Naive B cell (primary cell): ENCODE data around the gene GJC1. TPM values are rescaled to one million over a fixed set of nuclear protein-coding genes. Genes with fewer than 3 reads are reported as not detected.
A peak's percentile ranks its signal among the peaks of the same experiment; 100 is the strongest.

ENCODE experiments used
- ATAC-seq, 2 donors: fragments of 150-1000 bp; cut with Tn5 transposase; 2 replicates each; pipeline ENCODE4 v1.10.0; 2021; ENCODE audit warnings: low read depth in 2 of 2, mild to moderate bottlenecking in 2 of 2, moderate library complexity in 2 of 2
- DNase-seq: peaks from one replicate; pipeline ENCODE4 v3.0.0; 2022
- H3K27ac Mint-ChIP-seq, 6 donors: one replicate each; pipeline ENCODE4 v1.8.0; 2020 to 2022; ENCODE audit warnings: mild to moderate bottlenecking in 6 of 6, mixed read lengths in 6 of 6, moderate library complexity in 5 of 6, inconsistent platforms in 2 of 6
- H3K27me3 Mint-ChIP-seq, 3 donors: one replicate each; pipeline ENCODE4 v1.8.0; 2021 to 2022; ENCODE audit warnings: mixed read lengths in 3 of 3, mild to moderate bottlenecking in 1 of 3
- H3K36me3 Mint-ChIP-seq, 2 donors: one replicate each; pipeline ENCODE4 v1.8.0; 2020 to 2022; ENCODE audit warnings: mixed read lengths in 2 of 2, inconsistent platforms in 1 of 2, mild to moderate bottlenecking in 1 of 2
- H3K4me1 Mint-ChIP-seq, 3 donors: one replicate each; pipeline ENCODE4 v1.8.0; 2020 to 2022; ENCODE audit warnings: mixed read lengths in 3 of 3, inconsistent platforms in 1 of 3, mild to moderate bottlenecking in 1 of 3, moderate library complexity in 1 of 3
- H3K4me3 Mint-ChIP-seq, 8 donors: one replicate each; pipeline ENCODE4 v1.8.0; 2020 to 2022; ENCODE audit warnings: mild to moderate bottlenecking in 8 of 8, mixed read lengths in 8 of 8, moderate library complexity in 8 of 8, inconsistent platforms in 2 of 8
- H3K9me3 Mint-ChIP-seq, 7 donors: one replicate each; pipeline ENCODE4 v1.8.0; 2020 to 2022; ENCODE audit warnings: mixed read lengths in 7 of 7, mild to moderate bottlenecking in 5 of 7, inconsistent platforms in 2 of 7, moderate library complexity in 1 of 7
- polyA plus RNA-seq, 6 donors: library from polyadenylated mRNA; unstranded; fragments of 300-500 nt; fragmentation: Illumina TruSeq; gene quantifications; one replicate each; pipeline ENCODE4 v1.2.3, GENCODE V29; 2021; ENCODE audit warnings: low read depth in 6 of 6

Gene GJC1
- polyA plus RNA-seq, 6 donors from 2014 or later, result not detected

GRCh38 chr17:44775838-44776621, 54.1 kb downstream of the GJC1 start:
- H3K27ac Mint-ChIP-seq, result peak overlapping the region in 3 of 6 donors; percentile 66 to 89 (median 84)
- no peaks in the 10 kb centered on the region for H3K36me3 Mint-ChIP-seq
- peaks cover 17 to 36% (median 22%) of the 10 kb centered on the region in 3 donors for H3K4me1 Mint-ChIP-seq
- DNase-seq, result no peak
- peak in 1 of 2 donors; percentile 1 for ATAC-seq
- H3K27me3 Mint-ChIP-seq, result peaks cover 0 to 49% (median 19%) of the 10 kb centered on the region in 3 donors
- H3K4me3 Mint-ChIP-seq, result peak overlapping the region; percentile 82 to 96 (median 92)
- no peaks in the 10 kb centered on the region for H3K9me3 Mint-ChIP-seq

- Mint-ChIP-seq H3K4me1 (peaks cover 22 to 36% (median 22%) of the 10 kb centered on the region in 3 donors), H3K36me3 (no peaks in the 10 kb centered on the region), H3K27me3 (peaks cover 0 to 45% (median 19%) of the 10 kb centered on the region in 3 donors), H3K27ac (peak overlapping the region in 3 of 6 donors; percentile 62 to 87 (median 66)), H3K4me3 (peak overlapping the region; percentile 82 to 96 (median 92)), H3K9me3 (no peaks in the 10 kb centered on the region)
- DNase-seq (peak; percentile 92), ATAC-seq (peak; percentile 86 to 87)
These were observed 54.8 kb downstream of the GJC1 start for GRCh38 chr17:44775136-44775837.

- peaks cover 20 to 32% (median 22%) of the 10 kb centered on the region in 3 donors for H3K4me1 Mint-ChIP-seq
- H3K27me3 Mint-ChIP-seq, result peaks cover 0 to 42% (median 14%) of the 10 kb centered on the region in 3 donors
- DNase-seq (peak; percentile 81), ATAC-seq (peak; percentile 44 to 53)
- peak overlapping the region in 3 of 6 donors; percentile 62 to 87 (median 66) for H3K27ac Mint-ChIP-seq
- H3K9me3 Mint-ChIP-seq, result no peaks in the 10 kb centered on the region
- H3K4me3 Mint-ChIP-seq, result peak overlapping the region; percentile 82 to 96 (median 92)
- H3K36me3 Mint-ChIP-seq, result no peaks in the 10 kb centered on the region
These were observed 55.6 kb downstream of the GJC1 start for GRCh38 chr17:44774271-44775135.

DNA sequence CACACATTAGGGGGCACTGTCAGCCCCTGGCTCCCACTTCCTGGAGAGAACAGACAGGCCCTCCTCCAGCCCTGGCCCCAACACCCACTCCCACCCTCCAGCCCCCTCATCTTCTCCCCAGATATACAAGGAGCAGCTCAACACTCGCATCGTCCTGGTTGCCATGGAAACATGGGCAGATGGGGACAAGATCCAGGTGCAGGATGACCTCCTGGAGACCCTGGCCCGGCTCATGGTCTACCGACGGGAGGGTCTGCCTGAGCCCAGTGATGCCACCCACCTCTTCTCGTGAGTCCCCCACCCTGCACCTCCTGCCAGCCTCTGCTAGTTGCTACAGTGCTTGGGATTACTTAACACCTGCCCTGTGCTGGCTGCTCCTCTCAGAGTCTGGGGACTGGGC, 56.9 kb downstream of the GJC1 start:
- H3K36me3 Mint-ChIP-seq, result no peaks in the 10 kb centered on the region
- no peak overlapping the region for H3K4me3 Mint-ChIP-seq
- DNase-seq, result no peak
- H3K27ac Mint-ChIP-seq, result no peak overlapping the region
- H3K4me1 Mint-ChIP-seq, result peaks cover 15 to 24% (median 16%) of the 10 kb centered on the region in 3 donors
- ATAC-seq, result no peak
- H3K27me3 Mint-ChIP-seq, result peaks cover 3 to 38% (median 9%) of the 10 kb centered on the region in 3 donors
- H3K9me3 Mint-ChIP-seq, result no peaks in the 10 kb centered on the region

- H3K4me1 Mint-ChIP-seq, result peaks cover 16 to 24% (median 18%) of the 10 kb centered on the region in 3 donors
- H3K36me3 Mint-ChIP-seq, result no peaks in the 10 kb centered on the region
- ATAC-seq (no peak), DNase-seq (no peak)
- H3K27ac Mint-ChIP-seq, result no peak overlapping the region
- H3K4me3 Mint-ChIP-seq, result peak overlapping the region in 1 of 8 donors; percentile 47
- H3K9me3 Mint-ChIP-seq, result no peaks in the 10 kb centered on the region
- peaks cover 3 to 32% (median 9%) of the 10 kb centered on the region in 3 donors for H3K27me3 Mint-ChIP-seq
These were observed 57.6 kb downstream of the GJC1 start for GRCh38 chr17:44772308-44773045.

DNA sequence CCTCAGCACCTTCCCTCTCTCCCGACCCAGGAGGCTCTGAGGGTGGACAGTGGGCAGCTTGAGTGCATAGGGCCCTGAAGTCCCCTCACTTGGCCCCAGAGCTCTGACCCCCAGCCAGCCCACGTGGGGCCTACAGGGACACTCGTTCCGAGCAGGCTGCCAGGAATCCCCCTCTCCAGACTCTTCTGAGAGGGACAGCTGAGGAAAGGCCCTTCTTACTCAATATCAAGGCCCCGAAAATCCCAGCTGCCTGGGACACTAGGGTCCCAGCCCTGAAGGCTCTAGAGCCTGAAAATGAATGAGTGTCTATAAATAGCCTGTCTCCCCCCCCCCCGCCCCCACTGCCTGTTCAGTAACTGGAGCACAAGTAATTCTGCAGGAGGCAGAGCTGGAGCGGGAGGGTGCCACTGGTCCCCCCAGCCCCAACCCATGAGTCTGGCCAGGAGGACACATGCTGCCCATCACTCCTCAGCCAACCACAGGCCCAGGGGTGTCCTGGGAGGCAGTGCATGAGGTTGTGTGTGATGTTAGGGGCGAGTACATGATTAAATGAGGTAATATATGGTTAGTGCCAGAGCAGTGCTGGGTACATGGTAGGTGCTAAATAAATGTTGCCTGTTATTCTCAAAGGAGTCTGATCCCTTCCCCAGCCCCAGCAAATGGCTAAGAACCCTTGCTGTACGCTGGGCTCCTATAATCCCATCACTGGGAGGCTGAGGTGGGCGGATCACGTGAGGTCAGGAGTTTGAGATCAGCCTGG, 59.7 kb downstream of the GJC1 start:
- H3K27me3 Mint-ChIP-seq, result peaks cover 3 to 24% (median 17%) of the 10 kb centered on the region in 3 donors
- no peak overlapping the region for H3K27ac Mint-ChIP-seq
- H3K4me3 Mint-ChIP-seq, result no peak overlapping the region
- H3K9me3 Mint-ChIP-seq, result no peaks in the 10 kb centered on the region
- no peaks in the 10 kb centered on the region for H3K36me3 Mint-ChIP-seq
- no peak for ATAC-seq
- DNase-seq, result no peak
- H3K4me1 Mint-ChIP-seq, result peaks cover 7 to 9% (median 7%) of the 10 kb centered on the region in 3 donors

GRCh38 chr17:44769647-44770084, 60.4 kb downstream of the GJC1 start:
- no peak for DNase-seq
- no peaks in the 10 kb centered on the region for H3K36me3 Mint-ChIP-seq
- no peak overlapping the region for H3K4me3 Mint-ChIP-seq
- H3K9me3 Mint-ChIP-seq, result no peaks in the 10 kb centered on the region
- peaks cover 2 to 5% (median 4%) of the 10 kb centered on the region in 3 donors for H3K4me1 Mint-ChIP-seq
- no peak for ATAC-seq
- H3K27me3 Mint-ChIP-seq, result peaks cover 3 to 24% (median 17%) of the 10 kb centered on the region in 3 donors
- H3K27ac Mint-ChIP-seq, result no peak overlapping the region

- DNase-seq (no peak), ATAC-seq (no peak)
- no peak overlapping the region for H3K4me3 Mint-ChIP-seq
- H3K4me1 Mint-ChIP-seq, result peaks cover 0 to 5% (median 4%) of the 10 kb centered on the region in 3 donors
- no peak overlapping the region for H3K27ac Mint-ChIP-seq
- H3K9me3 Mint-ChIP-seq, result no peaks in the 10 kb centered on the region
- no peaks in the 10 kb centered on the region for H3K36me3 Mint-ChIP-seq
- H3K27me3 Mint-ChIP-seq, result peaks cover 3 to 28% (median 17%) of the 10 kb centered on the region in 3 donors
These were observed 60.9 kb downstream of the GJC1 start for GRCh38 chr17:44769230-44769629.

DNA sequence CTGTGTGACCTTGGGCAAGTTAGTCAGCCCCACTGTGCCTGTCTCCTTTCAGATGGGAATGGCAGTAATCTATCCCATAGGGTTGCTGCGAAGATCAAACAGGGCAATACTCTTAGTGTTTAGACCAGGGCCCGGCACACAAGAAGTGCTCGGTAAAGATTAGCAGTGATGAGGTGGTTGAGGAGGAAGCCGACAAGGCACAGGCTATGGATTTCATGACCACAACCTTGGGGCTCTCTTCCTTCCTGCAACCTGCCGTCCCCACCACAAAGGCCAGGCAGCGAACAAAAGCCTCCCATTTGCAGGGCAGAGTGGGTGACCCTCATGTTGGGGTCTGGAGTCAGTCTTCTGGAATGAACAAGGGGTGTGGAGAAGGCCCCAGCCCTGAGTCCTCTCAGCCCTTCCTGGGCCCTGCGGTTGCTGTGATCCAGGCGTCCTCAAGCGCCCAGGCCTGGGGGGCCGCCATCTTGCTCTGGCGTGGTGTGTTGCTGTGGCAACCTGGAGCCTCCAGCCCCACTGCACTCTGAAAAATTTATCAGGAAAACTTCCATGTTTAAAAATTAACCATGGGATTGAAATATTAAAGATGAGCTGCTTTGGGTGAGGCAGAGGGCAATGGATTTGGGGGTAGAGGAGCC, 61.5 kb downstream of the GJC1 start:
- H3K4me3 Mint-ChIP-seq, result no peak overlapping the region
- H3K9me3 Mint-ChIP-seq, result no peaks in the 10 kb centered on the region
- H3K27ac Mint-ChIP-seq, result no peak overlapping the region

GRCh38 chr17:44767493-44767892, 62.6 kb downstream of the GJC1 start:
- ATAC-seq, result peak; percentile 33 to 61
- H3K9me3 Mint-ChIP-seq, result no peaks in the 10 kb centered on the region
- H3K27me3 Mint-ChIP-seq, result peaks cover 3 to 31% (median 8%) of the 10 kb centered on the region in 3 donors
- H3K4me3 Mint-ChIP-seq, result no peak overlapping the region
- H3K36me3 Mint-ChIP-seq, result no peaks in the 10 kb centered on the region
- no peak for DNase-seq
- no peak overlapping the region for H3K27ac Mint-ChIP-seq
- peaks cover 0 to 5% (median 4%) of the 10 kb centered on the region in 3 donors for H3K4me1 Mint-ChIP-seq

More for the DNA sequence above, 61.5 kb downstream of the GJC1 start:
- ATAC-seq, result no peak
- DNase-seq, result no peak
- Mint-ChIP-seq H3K4me1 (peaks cover 0 to 5% (median 4%) of the 10 kb centered on the region in 3 donors), H3K27me3 (peaks cover 3 to 33% (median 14%) of the 10 kb centered on the region in 3 donors), H3K36me3 (no peaks in the 10 kb centered on the region)

- ATAC-seq, result no peak
- Mint-ChIP-seq H3K9me3 (no peaks in the 10 kb centered on the region), H3K4me3 (no peak overlapping the region), H3K27me3 (peaks cover 3 to 37% (median 9%) of the 10 kb centered on the region in 3 donors), H3K36me3 (no peaks in the 10 kb centered on the region), H3K27ac (no peak overlapping the region), H3K4me1 (peaks cover 0 to 5% (median 4%) of the 10 kb centered on the region in 3 donors)
- no peak for DNase-seq
These were observed 63.6 kb downstream of the GJC1 start for GRCh38 chr17:44766409-44767038.
